ENCODE data around the gene SMG5. TPM values are rescaled to one million over a fixed set of nuclear protein-coding genes. Genes with fewer than 3 reads are reported as not detected.

The SMG5 gene
- total and polyA plus RNA-seq, 2 donors (not counting 1 experiment from before 2014, with no cell fraction given) = 53.5 to 77.0 TPM

DNA sequence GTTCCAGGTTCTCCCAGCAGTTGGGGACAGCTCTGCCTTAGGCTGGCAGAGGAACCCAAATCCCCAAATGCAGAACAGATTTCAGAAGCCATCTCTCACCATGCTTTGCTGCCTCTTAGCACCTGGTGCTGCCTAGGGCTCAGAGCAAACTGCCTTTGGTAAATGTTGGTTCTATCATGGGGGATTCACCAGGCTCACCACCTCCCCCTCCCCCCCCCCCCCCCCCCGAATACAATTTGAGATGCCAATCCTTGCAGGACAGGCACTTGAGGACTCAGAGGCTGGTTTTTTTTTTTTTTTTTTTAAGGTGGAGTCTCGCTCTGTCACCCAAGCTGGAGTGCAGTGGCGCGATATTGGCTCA, 34.3 kb downstream of the SMG5 start:
- Histone ChIP-seq H3K9me3 (ENCODE audit: control extremely low read depth in 1 of 3, control insufficient read depth in 2 of 3, insufficient read depth in 1 of 3, low read length in 2 of 3) (peaks cover 0 to 3% (median 0%) of the 10 kb centered on the region in 3 donors), H3K4me3 (ENCODE audit: control extremely low read depth in 1 of 5, extremely low read depth in 1 of 5, insufficient read depth in 1 of 5, low read depth in 2 of 5, low read length in 4 of 5) (no peak overlapping the region), H3K27ac (ENCODE audit: low read length in 2 of 2) (no peak overlapping the region), H3K36me3 (replicated peaks in 1 of 2; ENCODE audit: control extremely low read depth in 1 of 2, control insufficient read depth in 1 of 2, extremely low read depth in 1 of 2, insufficient read depth in 2 of 2, low read length in 1 of 2) (peaks cover under 1 to 33% of the 10 kb centered on the region in 2 experiments), H3K9ac (ENCODE audit: low read length) (no peak overlapping the region), H4K20me1 (ENCODE audit: control insufficient read depth, insufficient read depth, low read length, poor library complexity, severe bottlenecking) (no peaks in the 10 kb centered on the region), H3K4me1 (ENCODE audit: control insufficient read depth in 2 of 2, insufficient read depth in 2 of 2, low read length in 2 of 2) (peaks cover 14 to 15% of the 10 kb centered on the region in 2 donors), H3K79me2 (ENCODE audit: control insufficient read depth, insufficient read depth, low read length) (no peaks in the 10 kb centered on the region), H3K27me3 (replicated peaks in 1 of 4; ENCODE audit: control extremely low read depth in 1 of 4, control insufficient read depth in 3 of 4, insufficient read depth in 4 of 4, low read length in 3 of 4) (peaks cover 0 to 12% (median 0%) of the 10 kb centered on the region in 4 experiments), H2AFZ (ENCODE audit: insufficient read depth, low read depth, low read length, poor library complexity, severe bottlenecking) (no peak overlapping the region), H3K4me2 (replicated peaks; ENCODE audit: low read depth, low read length, poor library complexity, severe bottlenecking) (no peak overlapping the region)
- H3K4me3 Mint-ChIP-seq = peak overlapping the region; percentile 6
- intact Hi-C loops (cut with micrococcal nuclease) = no loop called here
- DNase-seq (no peak), ATAC-seq (ENCODE audit: low read depth) (no peak)
- WGBS (ENCODE audit: insufficient coverage) = no CpG with 5 or more reads among the region's 4 CpGs
- no peak overlapping the region for H3K27ac Mint-ChIP-seq
- H3K9me3 Mint-ChIP-seq (ENCODE audit: insufficient read depth) = no peaks in the 10 kb centered on the region
- ChIA-PET CTCF (interaction anchor here (1.4 kb wide), 1 partner anchor 102 kb away, joined by 3 read pairs; no protein-coding TSS in a partner anchor), POLR2A (no interaction called here)
- TF ChIP-seq, protein P1, sequence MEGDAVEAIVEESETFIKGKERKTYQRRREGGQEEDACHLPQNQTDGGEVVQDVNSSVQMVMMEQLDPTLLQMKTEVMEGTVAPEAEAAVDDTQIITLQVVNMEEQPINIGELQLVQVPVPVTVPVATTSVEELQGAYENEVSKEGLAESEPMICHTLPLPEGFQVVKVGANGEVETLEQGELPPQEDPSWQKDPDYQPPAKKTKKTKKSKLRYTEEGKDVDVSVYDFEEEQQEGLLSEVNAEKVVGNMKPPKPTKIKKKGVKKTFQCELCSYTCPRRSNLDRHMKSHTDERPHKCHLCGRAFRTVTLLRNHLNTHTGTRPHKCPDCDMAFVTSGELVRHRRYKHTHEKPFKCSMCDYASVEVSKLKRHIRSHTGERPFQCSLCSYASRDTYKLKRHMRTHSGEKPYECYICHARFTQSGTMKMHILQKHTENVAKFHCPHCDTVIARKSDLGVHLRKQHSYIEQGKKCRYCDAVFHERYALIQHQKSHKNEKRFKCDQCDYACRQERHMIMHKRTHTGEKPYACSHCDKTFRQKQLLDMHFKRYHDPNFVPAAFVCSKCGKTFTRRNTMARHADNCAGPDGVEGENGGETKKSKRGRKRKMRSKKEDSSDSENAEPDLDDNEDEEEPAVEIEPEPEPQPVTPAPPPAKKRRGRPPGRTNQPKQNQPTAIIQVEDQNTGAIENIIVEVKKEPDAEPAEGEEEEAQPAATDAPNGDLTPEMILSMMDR (IDR thresholded peaks at IDR 0.05) = no peak
- TF ChIP-seq EZH2 (IDR thresholded peaks at IDR 0.05; ENCODE audit: borderline replicate concordance, insufficient read depth, low read depth, low read length, poor library complexity, severe bottlenecking) = no peak
- H3K4me1 Mint-ChIP-seq = peaks cover 18% of the 10 kb centered on the region
- H3K27me3 Mint-ChIP-seq = peaks cover 7% of the 10 kb centered on the region

DNA sequence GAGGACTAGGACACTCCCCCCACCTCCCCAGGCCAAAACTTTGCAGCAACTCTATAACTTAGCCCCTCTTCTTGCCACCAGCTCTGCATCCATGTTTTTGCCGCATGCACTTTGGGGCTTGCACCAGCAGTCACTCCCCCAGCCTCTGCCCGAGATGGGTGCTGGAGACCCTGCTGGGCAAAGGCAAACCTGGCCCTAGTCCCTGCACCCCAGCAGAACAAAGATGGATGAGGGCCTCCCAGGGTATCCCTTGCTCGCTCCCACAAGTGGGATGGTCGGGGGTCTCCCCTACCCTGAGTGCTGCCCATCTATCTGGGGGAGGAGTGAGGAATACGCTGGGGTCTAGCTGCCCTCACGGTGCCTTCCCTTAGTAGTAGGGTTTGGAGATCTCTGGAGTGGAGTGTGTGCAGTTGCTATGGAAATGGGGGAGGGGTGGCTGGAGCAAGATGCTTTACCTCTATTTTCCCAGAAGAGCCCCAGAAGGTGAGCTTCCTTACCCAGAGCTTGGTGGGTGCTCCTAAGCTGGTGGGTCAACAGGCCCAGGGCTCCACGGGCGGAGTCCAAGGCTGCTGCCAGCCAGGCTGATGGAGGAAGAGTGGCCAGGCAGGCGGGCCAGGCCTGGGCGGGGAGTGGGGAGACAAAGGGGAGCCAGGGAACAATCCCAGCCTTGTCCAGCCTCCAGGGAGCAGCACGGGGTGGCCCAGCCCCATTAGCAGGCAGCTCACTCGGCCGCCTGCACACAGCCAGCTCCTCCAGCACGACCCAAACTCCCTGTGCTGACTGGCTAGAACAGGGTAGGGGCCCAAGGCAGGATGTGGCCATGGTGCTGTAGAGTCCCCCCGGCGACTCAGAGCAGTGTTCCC, 34.9 kb downstream of the SMG5 start, which contains the start of gene PAQR6:
Gene PAQR6 (minus strand): TSS at position 597 of the 863 bp plus-strand sequence. CDS start 1,325 bp downstream, outside the sequence.
- Histone ChIP-seq H3K4me1 (ENCODE audit: control insufficient read depth in 2 of 2, insufficient read depth in 2 of 2, low read length in 2 of 2) (peaks cover 14 to 15% of the 10 kb centered on the region in 2 donors), H3K9ac (ENCODE audit: low read length) (no peak within 1 kb of the TSS), H3K9me3 (ENCODE audit: control extremely low read depth in 1 of 3, control insufficient read depth in 2 of 3, insufficient read depth in 1 of 3, low read length in 2 of 3) (peaks cover 0 to 3% (median 0%) of the 10 kb centered on the region in 3 donors), H2AFZ (ENCODE audit: insufficient read depth, low read depth, low read length, poor library complexity, severe bottlenecking) (no peak within 1 kb of the TSS), H3K36me3 (replicated peaks in 1 of 2; ENCODE audit: control extremely low read depth in 1 of 2, control insufficient read depth in 1 of 2, extremely low read depth in 1 of 2, insufficient read depth in 2 of 2, low read length in 1 of 2) (peaks cover 0 to 27% of the 10 kb centered on the region in 2 experiments), H3K27ac (ENCODE audit: low read length in 2 of 2) (no peak within 1 kb of the TSS), H4K20me1 (ENCODE audit: control insufficient read depth, insufficient read depth, low read length, poor library complexity, severe bottlenecking) (no peaks in the 10 kb centered on the region), H3K79me2 (ENCODE audit: control insufficient read depth, insufficient read depth, low read length) (no peaks in the 10 kb centered on the region), H3K27me3 (replicated peaks in 1 of 4; ENCODE audit: control extremely low read depth in 1 of 4, control insufficient read depth in 3 of 4, insufficient read depth in 4 of 4, low read length in 3 of 4) (peaks cover 0 to 12% (median 0%) of the 10 kb centered on the region in 4 experiments), H3K4me3 (ENCODE audit: control extremely low read depth in 1 of 5, extremely low read depth in 1 of 5, insufficient read depth in 1 of 5, low read depth in 2 of 5, low read length in 4 of 5) (no peak within 1 kb of the TSS), H3K4me2 (replicated peaks; ENCODE audit: low read depth, low read length, poor library complexity, severe bottlenecking) (no peak within 1 kb of the TSS)
- Mint-ChIP-seq H3K9me3 (ENCODE audit: insufficient read depth) (no peaks in the 10 kb centered on the region), H3K4me3 (peak within 1 kb of the TSS; percentile 6), H3K27me3 (peaks cover 7% of the 10 kb centered on the region), H3K4me1 (peaks cover 18% of the 10 kb centered on the region), H3K27ac (no peak within 1 kb of the TSS)
- intact Hi-C loops (cut with micrococcal nuclease) = no loop called here
- POLR2A ChIA-PET = no interaction called here
- TF ChIP-seq, protein P1 (IDR thresholded peaks at IDR 0.05) = no peak
- TF ChIP-seq EZH2 (IDR thresholded peaks at IDR 0.05; ENCODE audit: borderline replicate concordance, insufficient read depth, low read depth, low read length, poor library complexity, severe bottlenecking) = no peak
- no peak for DNase-seq
- ATAC-seq (ENCODE audit: low read depth) = no peak
- WGBS (ENCODE audit: insufficient coverage) = 90% methylated on average over 14 of the region's 16 CpGs
- CTCF ChIA-PET = interaction anchor here (1.4 kb wide), 1 partner anchor 102 kb away, joined by 3 read pairs; no protein-coding TSS in a partner anchor

Data from B cell (primary cell).